GM19468 (cell line): ENCODE measurements around the gene GCNA.
"Not testable (repeated sequence)": the region's sequence is repeated elsewhere in the genome, so short reads cannot be mapped to it uniquely, and the experiment has no call there.

Source experiments
- ATAC-seq: cut with Tn5 transposase; IDR thresholded peaks from one replicate; pipeline ENCODE4 v1.9.1; 2021; ENCODE audit warnings: mild to moderate bottlenecking, moderate library complexity, moderate number of reproducible peaks; ENCODE audit not compliant: unreplicated experiment; ENCODE audit errors: extremely low read depth

Gene GCNA

GRCh38 chrX:71558920-71559319, 19.3 kb upstream of the GCNA start:
- ATAC-seq = no peak

GRCh38 chrX:71559773-71560172, 18.5 kb upstream of the GCNA start:
- not testable (repeated sequence) for ATAC-seq

- no peak for ATAC-seq
Measured at GRCh38 chrX:71563921-71564320, 14.3 kb upstream of the GCNA start.

- ATAC-seq = no peak
Measured at GRCh38 chrX:71565474-71566041, 12.7 kb upstream of the GCNA start.

GRCh38 chrX:71571390-71571789, 6.8 kb upstream of the GCNA start:
- not testable (repeated sequence) for ATAC-seq

GRCh38 chrX:71573590-71573989, 4.6 kb upstream of the GCNA start:
- ATAC-seq = no peak

GRCh38 chrX:71577682-71578081, 555 bp upstream of the GCNA start:
- ATAC-seq = no peak

GRCh38 chrX:71579136-71579989, 1.1 kb downstream of the GCNA start:
- no peak for ATAC-seq

GRCh38 chrX:71579990-71580380, 1.7 kb downstream of the GCNA start:
- no peak for ATAC-seq

GRCh38 chrX:71581210-71581609, 3.0 kb downstream of the GCNA start:
- no peak for ATAC-seq

- ATAC-seq = no peak
Measured at GRCh38 chrX:71586929-71587328, 8.7 kb downstream of the GCNA start.

- ATAC-seq = not testable (repeated sequence)
Measured at GRCh38 chrX:71593210-71593609, 15.0 kb downstream of the GCNA start.

GRCh38 chrX:71599965-71600364, 21.7 kb downstream of the GCNA start:
- no peak for ATAC-seq

GRCh38 chrX:71603618-71604017, 25.4 kb downstream of the GCNA start:
- ATAC-seq = no peak

- no peak for ATAC-seq
Measured at GRCh38 chrX:71604141-71604540, 25.9 kb downstream of the GCNA start.

GRCh38 chrX:71604796-71605568, 26.7 kb downstream of the GCNA start:
- ATAC-seq = no peak

GRCh38 chrX:71606536-71607216, 28.4 kb downstream of the GCNA start:
- ATAC-seq = no peak

GRCh38 chrX:71607488-71607887, 29.3 kb downstream of the GCNA start:
- no peak for ATAC-seq

GRCh38 chrX:71609095-71609750, 31.0 kb downstream of the GCNA start:
- no peak for ATAC-seq

- not testable (repeated sequence) for ATAC-seq
Measured at GRCh38 chrX:71611736-71612135, 33.5 kb downstream of the GCNA start.
